GM19351 (cell line): Measurements from ENCODE around the gene SVOPL.
"Not testable (repeated sequence)": the region's sequence is repeated elsewhere in the genome, so short reads cannot be mapped to it uniquely, and the experiment has no call there.

Source experiments
- ATAC-seq: cut with Tn5 transposase; IDR thresholded peaks from one replicate; pipeline ENCODE4 v1.9.1; 2021; ENCODE audit warnings: mild to moderate bottlenecking, moderate library complexity; ENCODE audit not compliant: unreplicated experiment

SVOPL gene

GRCh38 chr7:138701537-138701923, 368 bp upstream of the SVOPL start:
- ATAC-seq, result no peak

- no peak for ATAC-seq
These were observed 1.5 kb downstream of the SVOPL start for GRCh38 chr7:138699661-138700060.

- no peak for ATAC-seq
These were observed 2.9 kb downstream of the SVOPL start for GRCh38 chr7:138698281-138698680.

- no peak for ATAC-seq
These were observed 3.5 kb downstream of the SVOPL start for GRCh38 chr7:138697535-138698182.

- ATAC-seq, result not testable (repeated sequence)
These were observed 5.4 kb downstream of the SVOPL start for GRCh38 chr7:138695776-138696175.

GRCh38 chr7:138695106-138695505, 6.1 kb downstream of the SVOPL start:
- ATAC-seq, result no peak

- ATAC-seq, result no peak
These were observed 10.0 kb downstream of the SVOPL start for GRCh38 chr7:138691178-138691577.

GRCh38 chr7:138690495-138690894, 10.7 kb downstream of the SVOPL start:
- no peak for ATAC-seq

GRCh38 chr7:138688037-138688436, 13.1 kb downstream of the SVOPL start:
- ATAC-seq, result peak; percentile 60

GRCh38 chr7:138684340-138684739, 16.8 kb downstream of the SVOPL start:
- no peak for ATAC-seq

- no peak for ATAC-seq
These were observed 21.4 kb downstream of the SVOPL start for GRCh38 chr7:138679793-138680192.

GRCh38 chr7:138670594-138670993, 30.6 kb downstream of the SVOPL start:
- ATAC-seq, result no peak

- no peak for ATAC-seq
These were observed 31.8 kb downstream of the SVOPL start for GRCh38 chr7:138669364-138669763.

- no peak for ATAC-seq
These were observed 32.2 kb downstream of the SVOPL start for GRCh38 chr7:138668946-138669345.

- ATAC-seq, result no peak
These were observed 32.9 kb downstream of the SVOPL start for GRCh38 chr7:138668229-138668596.

GRCh38 chr7:138667535-138668228, 33.5 kb downstream of the SVOPL start:
- no peak for ATAC-seq

GRCh38 chr7:138666385-138666784, 34.8 kb downstream of the SVOPL start:
- ATAC-seq, result no peak

- no peak for ATAC-seq
These were observed 35.5 kb downstream of the SVOPL start for GRCh38 chr7:138665669-138666140.

GRCh38 chr7:138665249-138665648, 35.9 kb downstream of the SVOPL start:
- ATAC-seq, result no peak

GRCh38 chr7:138663725-138664710, 37.1 kb downstream of the SVOPL start:
- ATAC-seq, result no peak

GRCh38 chr7:138662991-138663320, 38.2 kb downstream of the SVOPL start:
- ATAC-seq, result no peak
